ENCODE results near the gene C22orf39.

DNA sequence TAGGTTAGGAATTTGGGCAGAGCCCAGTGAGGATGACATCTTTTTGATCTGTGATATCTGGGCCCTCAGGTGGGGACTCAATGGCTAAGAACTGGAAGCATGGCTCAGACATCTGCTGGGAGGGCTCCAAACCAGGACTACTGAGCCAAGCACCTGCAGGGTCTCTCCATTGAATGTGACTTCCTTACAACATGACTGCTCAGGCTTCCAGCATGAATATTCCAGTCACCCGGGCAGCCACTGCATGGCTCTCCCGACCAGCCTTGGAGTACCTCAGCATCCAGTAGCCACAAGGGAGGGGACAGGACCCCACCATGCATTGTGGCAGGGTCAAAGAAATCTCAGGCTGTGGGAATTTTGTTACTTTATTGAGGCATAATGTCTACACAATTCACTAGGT is 40.8 kb upstream of the C22orf39 start:
- TF ChIP-seq, protein P1, sequence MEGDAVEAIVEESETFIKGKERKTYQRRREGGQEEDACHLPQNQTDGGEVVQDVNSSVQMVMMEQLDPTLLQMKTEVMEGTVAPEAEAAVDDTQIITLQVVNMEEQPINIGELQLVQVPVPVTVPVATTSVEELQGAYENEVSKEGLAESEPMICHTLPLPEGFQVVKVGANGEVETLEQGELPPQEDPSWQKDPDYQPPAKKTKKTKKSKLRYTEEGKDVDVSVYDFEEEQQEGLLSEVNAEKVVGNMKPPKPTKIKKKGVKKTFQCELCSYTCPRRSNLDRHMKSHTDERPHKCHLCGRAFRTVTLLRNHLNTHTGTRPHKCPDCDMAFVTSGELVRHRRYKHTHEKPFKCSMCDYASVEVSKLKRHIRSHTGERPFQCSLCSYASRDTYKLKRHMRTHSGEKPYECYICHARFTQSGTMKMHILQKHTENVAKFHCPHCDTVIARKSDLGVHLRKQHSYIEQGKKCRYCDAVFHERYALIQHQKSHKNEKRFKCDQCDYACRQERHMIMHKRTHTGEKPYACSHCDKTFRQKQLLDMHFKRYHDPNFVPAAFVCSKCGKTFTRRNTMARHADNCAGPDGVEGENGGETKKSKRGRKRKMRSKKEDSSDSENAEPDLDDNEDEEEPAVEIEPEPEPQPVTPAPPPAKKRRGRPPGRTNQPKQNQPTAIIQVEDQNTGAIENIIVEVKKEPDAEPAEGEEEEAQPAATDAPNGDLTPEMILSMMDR (IDR thresholded peaks at IDR 0.05; ENCODE audit: borderline replicate concordance, extremely low read depth, low read length, poor library complexity, severe bottlenecking), result no peak
- no peak for TF ChIP-seq EZH2 (IDR thresholded peaks at IDR 0.05; ENCODE audit: borderline replicate concordance, low read depth, low read length, severe bottlenecking)
